ENCODE data around the gene TAGLN.

The TAGLN gene

GRCh38 chr11:117192401-117192875 is 6.7 kb upstream of the TAGLN start:
- CTCF ChIA-PET, result no interaction called here
- TF ChIP-seq CTBP1 (IDR thresholded peaks at IDR 0.05; ENCODE audit: borderline replicate concordance) (no peak), HDGF (IDR thresholded peaks at IDR 0.05; ENCODE audit: borderline replicate concordance) (no peak), LEF1 (IDR thresholded peaks at IDR 0.05; ENCODE audit: borderline replicate concordance) (no peak), FOXM1 (IDR thresholded peaks at IDR 0.05; ENCODE audit: borderline replicate concordance) (no peak), ZNF384 (IDR thresholded peaks at IDR 0.05) (no peak), ELF4 (IDR thresholded peaks at IDR 0.05) (no peak)
- DNase-seq (ENCODE audit: extremely low spot score), result no peak
- POLR2A ChIA-PET, result no interaction called here

- ChIA-PET POLR2A (no interaction called here), CTCF (interaction anchor here (1.5 kb wide), 1 partner anchor 358 kb away, joined by 3 read pairs; no protein-coding TSS in a partner anchor)
- TF ChIP-seq L3MBTL2 (conservative IDR thresholded peaks at IDR 0.05) (no peak), NFRKB (IDR thresholded peaks at IDR 0.05) (no peak)
- no peak for DNase-seq (ENCODE audit: extremely low spot score)
Measured at GRCh38 chr11:117193130-117194020, 5.8 kb upstream of the TAGLN start.

- no peak for DNase-seq (ENCODE audit: extremely low spot score)
- no peak for TF ChIP-seq ZNF384 (IDR thresholded peaks at IDR 0.05)
- TF ChIP-seq NFRKB (IDR thresholded peaks at IDR 0.05), result no peak
- TF ChIP-seq HDGF (IDR thresholded peaks at IDR 0.05; ENCODE audit: borderline replicate concordance), result no peak
- no peak for TF ChIP-seq FOXK2 (IDR thresholded peaks at IDR 0.05)
- TF ChIP-seq BHLHE40 (IDR thresholded peaks at IDR 0.05; ENCODE audit: borderline replicate concordance), result no peak
- no peak for TF ChIP-seq FOXA1 (IDR thresholded peaks at IDR 0.05)
- ChIA-PET POLR2A (interaction anchor here (1.0 kb wide), 1 partner anchor 8 kb away, joined by 3 read pairs; no protein-coding TSS in a partner anchor), CTCF (interaction anchor here (0.5 to 1.5 kb wide), 2 partner anchors 359 to 1662 kb away, joined by 3 read pairs; no protein-coding TSS in a partner anchor)
Measured at GRCh38 chr11:117194267-117194666, 4.9 kb upstream of the TAGLN start.

GRCh38 chr11:117195258-117195657 is 3.9 kb upstream of the TAGLN start:
- TF ChIP-seq SP1 (IDR thresholded peaks at IDR 0.05) (no peak), BHLHE40 (IDR thresholded peaks at IDR 0.05; ENCODE audit: borderline replicate concordance) (no peak), NFRKB (IDR thresholded peaks at IDR 0.05) (no peak), FOXK2 (IDR thresholded peaks at IDR 0.05) (no peak), ELF4 (IDR thresholded peaks at IDR 0.05) (no peak), L3MBTL2 (conservative IDR thresholded peaks at IDR 0.05) (no peak), TARDBP (IDR thresholded peaks at IDR 0.05) (no peak), SUZ12 (IDR thresholded peaks at IDR 0.05) (no peak), FOXA1 (IDR thresholded peaks at IDR 0.05) (no peak), LEF1 (IDR thresholded peaks at IDR 0.05; ENCODE audit: borderline replicate concordance) (no peak), ZNF384 (IDR thresholded peaks at IDR 0.05) (no peak)
- POLR2A ChIA-PET, result interaction anchor here (1.0 to 1.1 kb wide), 2 partner anchors 9 to 14 kb away, joined by 3 read pairs; no protein-coding TSS in a partner anchor
- CTCF ChIA-PET, result interaction anchor here (1.1 to 1.5 kb wide), 2 partner anchors 32 to 360 kb away, joined by 3 to 5 read pairs; no protein-coding TSS in a partner anchor
- no peak for DNase-seq (ENCODE audit: extremely low spot score)

GRCh38 chr11:117195761-117196160 is 3.4 kb upstream of the TAGLN start:
- DNase-seq (ENCODE audit: extremely low spot score), result no peak
- TF ChIP-seq FOXK2 (IDR thresholded peaks at IDR 0.05), result no peak
- TF ChIP-seq SUZ12 (IDR thresholded peaks at IDR 0.05), result no peak
- TF ChIP-seq TARDBP (IDR thresholded peaks at IDR 0.05), result no peak
- no peak for TF ChIP-seq ZNF384 (IDR thresholded peaks at IDR 0.05)
- no peak for TF ChIP-seq CTBP1 (IDR thresholded peaks at IDR 0.05; ENCODE audit: borderline replicate concordance)
- TF ChIP-seq PKNOX1 (IDR thresholded peaks at IDR 0.05), result no peak
- TF ChIP-seq SP1 (IDR thresholded peaks at IDR 0.05), result no peak
- TF ChIP-seq ELF4 (IDR thresholded peaks at IDR 0.05), result no peak
- no peak for TF ChIP-seq HDGF (IDR thresholded peaks at IDR 0.05; ENCODE audit: borderline replicate concordance)
- TF ChIP-seq NFRKB (IDR thresholded peaks at IDR 0.05), result no peak
- TF ChIP-seq FOXA1 (IDR thresholded peaks at IDR 0.05), result no peak
- no peak for TF ChIP-seq L3MBTL2 (conservative IDR thresholded peaks at IDR 0.05)
- CTCF ChIA-PET, result interaction anchor here (1.1 to 1.2 kb wide), 2 partner anchors 31 to 36 kb away, joined by 4 to 5 read pairs; partner anchors contain the start of gene PCSK7
- POLR2A ChIA-PET, result interaction anchor here (1.1 kb wide), 1 partner anchor 15 kb away, joined by 3 read pairs; no protein-coding TSS in a partner anchor

- TF ChIP-seq LEF1 (IDR thresholded peaks at IDR 0.05; ENCODE audit: borderline replicate concordance) (no peak), SUZ12 (IDR thresholded peaks at IDR 0.05) (no peak), BHLHE40 (IDR thresholded peaks at IDR 0.05; ENCODE audit: borderline replicate concordance) (no peak), SP1 (IDR thresholded peaks at IDR 0.05) (no peak)
- CTCF ChIA-PET, result interaction anchor here (0.5 kb wide), 1 partner anchor 39 kb away, joined by 3 read pairs; no protein-coding TSS in a partner anchor
- no peak for DNase-seq (ENCODE audit: extremely low spot score)
- POLR2A ChIA-PET, result no interaction called here
Measured at GRCh38 chr11:117197006-117197405, 2.2 kb upstream of the TAGLN start.

GRCh38 chr11:117197516-117198456 is 1.4 kb upstream of the TAGLN start:
- DNase-seq (ENCODE audit: extremely low spot score), result peak; percentile 62
- TF ChIP-seq FOXK2 (IDR thresholded peaks at IDR 0.05) (no peak), ELF4 (IDR thresholded peaks at IDR 0.05) (no peak), CTBP1 (IDR thresholded peaks at IDR 0.05; ENCODE audit: borderline replicate concordance) (no peak), ZNF384 (IDR thresholded peaks at IDR 0.05) (no peak), TARDBP (IDR thresholded peaks at IDR 0.05) (no peak), FOXM1 (IDR thresholded peaks at IDR 0.05; ENCODE audit: borderline replicate concordance) (no peak), PKNOX1 (IDR thresholded peaks at IDR 0.05) (no peak), BHLHE40 (IDR thresholded peaks at IDR 0.05; ENCODE audit: borderline replicate concordance) (no peak), FOXA1 (IDR thresholded peaks at IDR 0.05) (no peak), ARNT (IDR thresholded peaks at IDR 0.05) (no peak), SP1 (IDR thresholded peaks at IDR 0.05) (no peak), LEF1 (IDR thresholded peaks at IDR 0.05; ENCODE audit: borderline replicate concordance) (no peak), L3MBTL2 (conservative IDR thresholded peaks at IDR 0.05) (no peak), SUZ12 (IDR thresholded peaks at IDR 0.05) (no peak), NFRKB (IDR thresholded peaks at IDR 0.05) (no peak), HDGF (IDR thresholded peaks at IDR 0.05; ENCODE audit: borderline replicate concordance) (no peak)
- CTCF ChIA-PET, result no interaction called here
- POLR2A ChIA-PET, result no interaction called here
